ENCODE data around the gene OSMR. TPM values are rescaled to one million over a fixed set of nuclear protein-coding genes. Genes with fewer than 3 reads are reported as not detected.

OSMR gene
- total RNA-seq, 1 experiment from 2014 or later, result 82.4 TPM

DNA sequence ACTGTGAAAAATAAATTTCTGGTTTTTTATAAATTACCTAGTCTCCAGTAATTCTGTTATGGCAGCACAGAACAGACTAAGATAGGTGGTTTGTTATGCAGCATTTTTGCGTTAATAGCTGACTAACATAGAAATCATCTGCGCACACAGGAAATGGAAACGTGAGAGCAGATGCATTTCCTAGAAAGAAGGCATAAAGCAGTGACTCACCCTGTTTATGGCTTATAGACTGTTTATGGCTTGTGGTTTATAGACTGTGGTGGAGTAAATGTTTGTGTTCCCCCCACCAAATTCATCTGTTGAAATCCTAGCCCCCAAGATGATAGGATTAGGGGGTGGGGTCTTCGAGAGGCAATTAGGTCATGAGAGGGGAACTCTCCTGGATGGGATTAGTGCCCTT lies 18.3 kb upstream of the OSMR start:
- in situ Hi-C loops (cut with HindIII; ENCODE audit: low pct_unique_long_range_greater_than_20kb, low sequenced_read_pairs), result no loop called here

GRCh38 chr5:38830521-38831051 lies 15.2 kb upstream of the OSMR start:
- TF ChIP-seq, protein P1, sequence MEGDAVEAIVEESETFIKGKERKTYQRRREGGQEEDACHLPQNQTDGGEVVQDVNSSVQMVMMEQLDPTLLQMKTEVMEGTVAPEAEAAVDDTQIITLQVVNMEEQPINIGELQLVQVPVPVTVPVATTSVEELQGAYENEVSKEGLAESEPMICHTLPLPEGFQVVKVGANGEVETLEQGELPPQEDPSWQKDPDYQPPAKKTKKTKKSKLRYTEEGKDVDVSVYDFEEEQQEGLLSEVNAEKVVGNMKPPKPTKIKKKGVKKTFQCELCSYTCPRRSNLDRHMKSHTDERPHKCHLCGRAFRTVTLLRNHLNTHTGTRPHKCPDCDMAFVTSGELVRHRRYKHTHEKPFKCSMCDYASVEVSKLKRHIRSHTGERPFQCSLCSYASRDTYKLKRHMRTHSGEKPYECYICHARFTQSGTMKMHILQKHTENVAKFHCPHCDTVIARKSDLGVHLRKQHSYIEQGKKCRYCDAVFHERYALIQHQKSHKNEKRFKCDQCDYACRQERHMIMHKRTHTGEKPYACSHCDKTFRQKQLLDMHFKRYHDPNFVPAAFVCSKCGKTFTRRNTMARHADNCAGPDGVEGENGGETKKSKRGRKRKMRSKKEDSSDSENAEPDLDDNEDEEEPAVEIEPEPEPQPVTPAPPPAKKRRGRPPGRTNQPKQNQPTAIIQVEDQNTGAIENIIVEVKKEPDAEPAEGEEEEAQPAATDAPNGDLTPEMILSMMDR (IDR thresholded peaks at IDR 0.05), result no peak
- no peak for TF ChIP-seq SIN3A (IDR thresholded peaks at IDR 0.05; ENCODE audit: borderline replicate concordance, insufficient read depth, low read depth, low read length)
- TF ChIP-seq REST (IDR thresholded peaks at IDR 0.05; ENCODE audit: insufficient read depth in 1 of 2, low read depth in 2 of 2, low read length in 1 of 2), result no peak
- TF ChIP-seq POLR2AphosphoS5 (IDR thresholded peaks at IDR 0.05; ENCODE audit: low read depth, low read length), result no peak
- TF ChIP-seq TCF7L2 (IDR thresholded peaks at IDR 0.05; ENCODE audit: low read depth, low read length), result no peak
- CTCF ChIA-PET, result no interaction called here
- BruUV-seq (replicated peaks), result no TSS peak
- Histone ChIP-seq H3K4me3 (ENCODE audit: low read depth in 2 of 2, low read length in 2 of 2) (no peak overlapping the region), H3K36me3 (ENCODE audit: control insufficient read depth, insufficient read depth, low read length) (no peaks in the 10 kb centered on the region), H3K4me1 (ENCODE audit: control insufficient read depth, insufficient read depth, low read length) (0 out of 2 replicates have a peak, but pooled peaks cover 4% of the 10 kb centered on the region), H3K27ac (ENCODE audit: low read length) (no peak overlapping the region), H3K9me3 (ENCODE audit: control insufficient read depth, insufficient read depth, low read depth, low read length) (no peaks in the 10 kb centered on the region), H3K27me3 (ENCODE audit: control insufficient read depth, insufficient read depth, low read length) (no peaks in the 10 kb centered on the region)
- in situ Hi-C loops (cut with HindIII; ENCODE audit: low pct_unique_long_range_greater_than_20kb, low sequenced_read_pairs) (no loop called here), intact Hi-C loops (cut with micrococcal nuclease; ENCODE audit: unreplicated experiment) (loop anchor here (5.0 kb wide), 1 partner anchor 92 kb away; no protein-coding TSS in a partner anchor)
- DNase-seq (ENCODE audit: low read depth, low spot score), result no peak
- POLR2A ChIA-PET, result interaction anchor here (1.0 kb wide), 1 partner anchor 15 kb away, joined by 3 read pairs; the partner anchor contains the start of gene OSMR
- peak; percentile 68; the same call in 1 of the 2 replicates for ATAC-seq

More for the DNA sequence above, 18.3 kb upstream of the OSMR start:
- POLR2A ChIA-PET, result no interaction called here
- CTCF ChIA-PET, result no interaction called here
- Histone ChIP-seq H3K9me3 (ENCODE audit: control insufficient read depth, insufficient read depth, low read depth, low read length) (no peaks in the 10 kb centered on the region), H3K36me3 (ENCODE audit: control insufficient read depth, insufficient read depth, low read length) (no peaks in the 10 kb centered on the region), H3K27me3 (ENCODE audit: control insufficient read depth, insufficient read depth, low read length) (no peaks in the 10 kb centered on the region), H3K4me3 (ENCODE audit: low read depth in 2 of 2, low read length in 2 of 2) (no peak overlapping the region), H3K27ac (ENCODE audit: low read length) (no peak overlapping the region), H3K4me1 (ENCODE audit: control insufficient read depth, insufficient read depth, low read length) (0 out of 2 replicates have a peak, but pooled peaks cover under 1% of the 10 kb centered on the region)
- TF ChIP-seq REST (IDR thresholded peaks at IDR 0.05; ENCODE audit: insufficient read depth in 1 of 2, low read depth in 2 of 2, low read length in 1 of 2), result no peak
- no peak for TF ChIP-seq POLR2AphosphoS5 (IDR thresholded peaks at IDR 0.05; ENCODE audit: low read depth, low read length)
- TF ChIP-seq SIN3A (IDR thresholded peaks at IDR 0.05; ENCODE audit: borderline replicate concordance, insufficient read depth, low read depth, low read length), result no peak
- TF ChIP-seq, protein P1 (IDR thresholded peaks at IDR 0.05), result no peak
- no peak for TF ChIP-seq TCF7L2 (IDR thresholded peaks at IDR 0.05; ENCODE audit: low read depth, low read length)
- BruUV-seq (replicated peaks), result no TSS peak
- ATAC-seq, result peak; percentile 51; the same call in 1 of the 2 replicates
- intact Hi-C loops (cut with micrococcal nuclease; ENCODE audit: unreplicated experiment), result no loop called here
- no peak for DNase-seq (ENCODE audit: low read depth, low spot score)
